SJCRH30 (cell line): Measurements from ENCODE around the gene TRPC1. TPM values are rescaled to one million over a fixed set of nuclear protein-coding genes. Genes with fewer than 3 reads are reported as not detected.

Source experiments
- DNase-seq, 2 experiments: peaks; one replicate each; pipeline ENCODE4 v3.0.0-alpha.2; 2015 to 2020
- H3K27ac ChIP-seq: fragments of 250-450 bp; sonication (Bioruptor Pico); 2 replicates; pipeline ENCODE4 v1.5.1; 2020; ENCODE audit warnings: mild to moderate bottlenecking, moderate library complexity
- H3K27me3 ChIP-seq: fragments of 250-450 bp; sonication (Bioruptor Pico); 2 replicates; pipeline ENCODE4 v1.5.1; 2020; ENCODE audit warnings: mild to moderate bottlenecking, moderate library complexity
- H3K36me3 ChIP-seq: fragments of 250-450 bp; sonication (Bioruptor Pico); 2 replicates; pipeline ENCODE4 v1.5.1; 2020; ENCODE audit warnings: mild to moderate bottlenecking, moderate library complexity
- H3K4me1 ChIP-seq: fragments of 250-450 bp; sonication (Bioruptor Pico); 2 replicates; pipeline ENCODE4 v1.5.1; 2020; ENCODE audit warnings: mild to moderate bottlenecking, moderate library complexity
- H3K4me3 ChIP-seq: fragments of 250-450 bp; sonication (Bioruptor Pico); 2 replicates; pipeline ENCODE4 v1.5.1; 2020; ENCODE audit warnings: mild to moderate bottlenecking, moderate library complexity
- H3K9me3 ChIP-seq: fragments of 250-450 bp; sonication (Bioruptor Pico); replicated peaks from 2 replicates; pipeline ENCODE4 v1.5.1; 2020; ENCODE audit warnings: mild to moderate bottlenecking, moderate library complexity
- total RNA-seq: library from RNA; depleted of rRNA; stranded (reverse); fragments of >200 nt; shearing (Covaris generic); gene quantifications from 2 replicates; pipeline ENCODE4 v1.2.3, GENCODE V29; 2014

TRPC1 gene
- total RNA-seq, 1 experiment from 2014 or later = 21.0 TPM

DNA sequence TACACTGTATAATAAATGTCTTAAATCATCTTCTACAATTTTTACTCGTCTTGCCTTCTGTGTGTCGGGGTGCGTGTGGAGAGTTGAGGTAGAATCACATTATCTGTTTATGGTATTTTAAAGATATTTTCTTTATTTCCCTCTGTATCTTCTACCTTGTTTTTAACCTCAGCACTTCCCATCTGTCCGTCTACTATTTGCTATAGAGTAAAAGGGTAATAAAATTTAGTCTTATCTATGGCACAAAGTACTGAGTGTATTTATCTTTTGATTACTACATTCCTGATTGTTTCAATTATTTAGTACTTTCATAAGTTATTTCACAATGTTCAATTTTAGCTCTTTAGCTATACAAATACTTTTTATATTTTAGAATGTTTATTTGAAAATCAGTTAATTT, 62.2 kb downstream of the TRPC1 start:
- Histone ChIP-seq H3K27ac (no peak overlapping the region), H3K27me3 (no peaks in the 10 kb centered on the region), H3K36me3 (no peaks in the 10 kb centered on the region), H3K4me1 (no peaks in the 10 kb centered on the region), H3K9me3 (no peaks in the 10 kb centered on the region), H3K4me3 (no peak overlapping the region)
- DNase-seq = no peak

DNA sequence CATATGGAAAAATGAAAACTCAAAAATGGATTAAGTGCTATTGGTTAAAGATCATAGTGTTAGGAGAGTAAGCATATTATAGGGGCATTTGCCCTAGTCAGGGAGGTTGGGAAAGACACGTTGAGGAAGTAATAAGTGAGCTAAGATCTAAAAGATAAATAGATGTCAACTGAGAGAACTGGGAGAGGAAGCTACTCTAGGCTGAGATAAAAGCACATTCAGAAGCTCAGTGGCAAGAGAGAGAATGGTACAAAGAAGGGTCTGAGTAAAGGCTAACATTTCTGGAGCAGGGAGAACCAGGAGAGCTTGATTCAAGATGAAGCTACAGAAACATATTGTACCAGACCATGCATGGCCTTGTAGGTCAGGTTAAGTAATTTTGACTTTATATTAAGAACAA, 63.9 kb downstream of the TRPC1 start:
- no peak for DNase-seq
- Histone ChIP-seq H3K9me3 (no peaks in the 10 kb centered on the region), H3K4me1 (no peaks in the 10 kb centered on the region), H3K4me3 (no peak overlapping the region), H3K36me3 (no peaks in the 10 kb centered on the region), H3K27me3 (no peaks in the 10 kb centered on the region), H3K27ac (no peak overlapping the region)

GRCh38 chr3:142794508-142794907, 70.7 kb downstream of the TRPC1 start:
- H3K27ac ChIP-seq = no peak overlapping the region
- no peaks in the 10 kb centered on the region for H3K4me1 ChIP-seq
- H3K27me3 ChIP-seq = no peaks in the 10 kb centered on the region
- H3K9me3 ChIP-seq = no peaks in the 10 kb centered on the region
- no peaks in the 10 kb centered on the region for H3K36me3 ChIP-seq
- DNase-seq = no peak
- H3K4me3 ChIP-seq = no peak overlapping the region

GRCh38 chr3:142795332-142795731, 71.5 kb downstream of the TRPC1 start:
- H3K4me3 ChIP-seq = no peak overlapping the region
- H3K9me3 ChIP-seq = no peaks in the 10 kb centered on the region
- H3K27me3 ChIP-seq = no peaks in the 10 kb centered on the region
- H3K36me3 ChIP-seq = no peaks in the 10 kb centered on the region
- no peak overlapping the region for H3K27ac ChIP-seq
- no peak for DNase-seq
- H3K4me1 ChIP-seq = no peaks in the 10 kb centered on the region

- Histone ChIP-seq H3K9me3 (no peaks in the 10 kb centered on the region), H3K36me3 (no peaks in the 10 kb centered on the region), H3K4me1 (no peaks in the 10 kb centered on the region), H3K4me3 (no peak overlapping the region), H3K27ac (no peak overlapping the region), H3K27me3 (no peaks in the 10 kb centered on the region)
- no peak for DNase-seq
Observed at GRCh38 chr3:142796823-142797222, 73.0 kb downstream of the TRPC1 start.

GRCh38 chr3:142801746-142802145, 77.9 kb downstream of the TRPC1 start:
- no peak for DNase-seq
- Histone ChIP-seq H3K36me3 (no peaks in the 10 kb centered on the region), H3K4me3 (no peak overlapping the region), H3K27ac (no peak overlapping the region), H3K27me3 (no peaks in the 10 kb centered on the region), H3K4me1 (no peaks in the 10 kb centered on the region), H3K9me3 (no peaks in the 10 kb centered on the region)

GRCh38 chr3:142802891-142803290, 79.1 kb downstream of the TRPC1 start:
- H3K36me3 ChIP-seq = no peaks in the 10 kb centered on the region
- no peak for DNase-seq
- no peaks in the 10 kb centered on the region for H3K4me1 ChIP-seq
- no peaks in the 10 kb centered on the region for H3K27me3 ChIP-seq
- no peak overlapping the region for H3K4me3 ChIP-seq
- no peak overlapping the region for H3K27ac ChIP-seq
- H3K9me3 ChIP-seq = no peaks in the 10 kb centered on the region

DNA sequence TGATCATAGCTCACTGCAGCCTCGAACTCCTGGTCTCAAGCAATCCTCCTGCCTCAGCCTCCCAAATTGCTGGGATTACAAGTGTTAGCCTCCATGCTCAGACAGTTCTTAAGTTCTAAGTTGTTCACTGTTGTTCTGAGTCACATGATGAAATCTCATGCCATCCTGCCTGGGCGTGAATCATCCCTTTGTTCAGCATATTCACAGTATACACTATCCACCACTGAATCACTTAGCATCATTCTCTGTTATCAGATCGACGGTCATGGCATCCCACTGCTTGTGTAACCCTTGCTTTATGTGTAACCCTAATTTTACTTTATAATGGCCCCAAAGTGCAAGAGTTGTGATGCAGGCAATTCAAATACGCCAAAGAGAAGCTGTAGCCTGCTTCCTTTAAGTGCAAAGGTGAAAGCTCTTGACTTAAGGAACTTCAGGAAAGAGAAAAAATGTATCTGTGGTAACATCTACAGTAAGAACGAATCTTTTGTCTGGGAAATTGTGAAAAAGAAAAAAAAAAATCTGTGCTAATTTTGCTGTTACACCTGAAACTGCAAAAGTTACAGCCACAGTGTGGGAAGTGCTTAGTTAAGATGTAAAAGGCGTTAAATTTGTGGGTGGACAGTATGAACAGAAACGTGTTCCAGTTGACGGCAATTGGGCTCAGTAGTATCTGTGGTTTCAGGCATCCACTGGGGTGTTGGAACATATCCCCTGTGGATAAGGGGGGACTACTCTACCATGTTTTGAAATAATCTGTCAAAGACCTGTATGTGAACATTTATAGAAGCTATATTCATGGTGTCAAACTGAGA, 84.5 kb downstream of the TRPC1 start:
- DNase-seq = no peak
- Histone ChIP-seq H3K4me1 (no peaks in the 10 kb centered on the region), H3K27me3 (no peaks in the 10 kb centered on the region), H3K9me3 (no peaks in the 10 kb centered on the region), H3K27ac (no peak overlapping the region), H3K4me3 (no peak overlapping the region), H3K36me3 (no peaks in the 10 kb centered on the region)

DNA sequence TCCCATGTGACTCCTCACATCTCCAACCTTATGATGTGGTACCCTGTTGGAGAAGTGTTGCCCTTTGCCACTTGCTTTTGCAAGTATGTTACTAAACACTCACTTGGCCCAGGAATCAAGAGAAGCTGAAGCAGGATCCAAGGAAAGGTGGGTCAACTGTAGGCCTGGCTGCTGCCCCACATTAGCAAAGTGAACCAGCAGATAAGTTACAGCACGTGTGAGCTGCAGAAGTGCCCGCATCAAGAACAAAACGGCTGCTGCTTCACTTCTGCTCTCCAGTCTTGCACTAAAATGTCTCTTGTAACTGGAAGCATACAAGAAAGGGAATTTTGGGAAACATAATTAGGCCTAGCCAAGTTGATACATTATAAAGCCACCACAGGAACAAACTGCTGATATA, 85.4 kb downstream of the TRPC1 start:
- DNase-seq = no peak
- H3K27ac ChIP-seq = no peak overlapping the region
- H3K4me3 ChIP-seq = no peak overlapping the region
- H3K27me3 ChIP-seq = no peaks in the 10 kb centered on the region
- H3K36me3 ChIP-seq = no peaks in the 10 kb centered on the region
- H3K4me1 ChIP-seq = no peaks in the 10 kb centered on the region
- H3K9me3 ChIP-seq = no peaks in the 10 kb centered on the region

DNA sequence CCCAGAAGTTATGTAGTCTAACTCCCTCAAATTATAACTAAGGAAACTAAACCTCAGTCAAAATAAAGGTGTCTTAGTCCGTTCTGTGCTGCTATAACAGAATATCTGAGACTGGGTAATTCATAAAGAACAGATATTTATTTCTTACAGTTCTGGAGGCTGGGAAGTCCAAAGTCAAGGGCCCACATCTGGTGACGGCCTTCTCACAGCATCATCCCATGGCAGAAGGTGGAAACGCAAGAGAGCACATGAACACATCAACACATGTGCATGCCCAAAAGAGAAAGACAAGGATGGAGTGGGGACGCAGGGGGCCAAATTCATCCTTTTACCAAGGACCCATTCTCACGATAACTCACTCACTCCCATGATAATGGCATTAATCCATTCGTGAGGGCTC, 92.0 kb downstream of the TRPC1 start:
- Histone ChIP-seq H3K36me3 (no peaks in the 10 kb centered on the region), H3K4me1 (no peaks in the 10 kb centered on the region), H3K27me3 (no peaks in the 10 kb centered on the region), H3K9me3 (no peaks in the 10 kb centered on the region), H3K27ac (no peak overlapping the region), H3K4me3 (no peak overlapping the region)
- no peak for DNase-seq

GRCh38 chr3:142817356-142817755, 93.5 kb downstream of the TRPC1 start:
- Histone ChIP-seq H3K36me3 (no peaks in the 10 kb centered on the region), H3K4me3 (no peak overlapping the region), H3K27ac (no peak overlapping the region), H3K9me3 (no peaks in the 10 kb centered on the region), H3K4me1 (no peaks in the 10 kb centered on the region), H3K27me3 (no peaks in the 10 kb centered on the region)
- no peak for DNase-seq

DNA sequence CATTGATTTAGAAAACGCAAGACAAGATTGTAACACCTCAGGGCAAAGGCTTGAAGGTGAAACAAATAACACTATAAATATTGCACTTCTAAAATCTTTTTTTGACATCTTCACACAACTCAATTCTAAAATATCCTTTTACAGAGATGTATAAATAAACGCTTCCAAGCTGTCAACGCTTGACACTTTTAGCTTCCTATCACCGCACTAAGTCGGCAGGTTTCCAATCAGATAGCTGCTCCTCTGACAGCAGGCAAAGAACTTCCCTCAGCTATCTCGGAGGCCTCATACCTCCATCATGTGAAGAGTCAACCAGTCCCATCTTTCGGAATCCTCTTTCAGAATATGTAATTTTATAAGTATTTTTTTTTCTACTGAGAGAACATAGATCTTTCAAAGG, 94.1 kb downstream of the TRPC1 start:
- no peaks in the 10 kb centered on the region for H3K4me1 ChIP-seq

GRCh38 chr3:142818651-142819050, 94.8 kb downstream of the TRPC1 start:
- no peak overlapping the region for H3K27ac ChIP-seq
- no peaks in the 10 kb centered on the region for H3K9me3 ChIP-seq
- H3K27me3 ChIP-seq = no peaks in the 10 kb centered on the region
- DNase-seq = no peak
- H3K4me3 ChIP-seq = no peak overlapping the region
- H3K4me1 ChIP-seq = no peaks in the 10 kb centered on the region
- H3K36me3 ChIP-seq = no peaks in the 10 kb centered on the region

More for the DNA sequence above, 94.1 kb downstream of the TRPC1 start:
- H3K27me3 ChIP-seq = no peaks in the 10 kb centered on the region
- DNase-seq = no peak
- H3K27ac ChIP-seq = no peak overlapping the region
- H3K9me3 ChIP-seq = no peaks in the 10 kb centered on the region
- H3K4me3 ChIP-seq = no peak overlapping the region
- H3K36me3 ChIP-seq = no peaks in the 10 kb centered on the region

- Histone ChIP-seq H3K27me3 (no peaks in the 10 kb centered on the region), H3K4me3 (no peak overlapping the region), H3K4me1 (0 out of 2 replicates have a peak, but pooled peaks cover 3% of the 10 kb centered on the region), H3K9me3 (no peaks in the 10 kb centered on the region), H3K27ac (no peak overlapping the region), H3K36me3 (no peaks in the 10 kb centered on the region)
- no peak for DNase-seq
Observed at GRCh38 chr3:142819179-142819578, 95.3 kb downstream of the TRPC1 start.

DNA sequence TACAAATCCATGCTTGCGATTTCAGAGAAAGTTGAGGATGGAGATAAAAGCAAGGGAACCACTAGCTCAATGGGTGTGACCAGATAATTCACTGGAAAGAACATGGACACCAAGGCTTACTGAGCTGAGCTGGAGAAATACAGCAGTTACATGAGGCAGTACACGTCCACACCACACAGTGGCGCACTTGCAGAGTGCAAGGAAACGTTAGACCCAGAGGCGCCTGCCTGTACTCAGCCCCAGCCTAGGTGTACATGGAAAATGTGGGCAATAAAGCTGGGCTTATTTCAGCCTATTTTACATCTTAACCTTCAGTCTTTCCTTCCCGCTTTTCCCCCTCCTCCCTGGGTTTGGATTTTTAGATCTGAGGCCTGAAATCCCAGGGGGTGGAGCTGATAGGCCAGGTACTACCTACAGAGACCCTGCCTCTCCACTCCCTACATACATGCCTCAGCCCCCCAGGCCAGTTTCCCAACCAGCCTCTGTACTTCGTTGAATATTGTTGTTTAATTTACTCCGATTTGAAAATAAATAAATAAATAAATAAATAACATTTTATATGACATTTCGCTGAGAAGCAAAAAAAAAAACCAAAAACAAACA, 105.0 kb downstream of the TRPC1 start:
- peak; percentile 76 to 89 for DNase-seq
- H3K36me3 ChIP-seq = no peaks in the 10 kb centered on the region
- no peaks in the 10 kb centered on the region for H3K9me3 ChIP-seq
- H3K4me1 ChIP-seq = 0 out of 2 replicates have a peak, but pooled peaks cover 2% of the 10 kb centered on the region
- H3K27me3 ChIP-seq = no peaks in the 10 kb centered on the region
- no peak overlapping the region for H3K4me3 ChIP-seq
- no peak overlapping the region for H3K27ac ChIP-seq

GRCh38 chr3:142837526-142837925, 113.7 kb downstream of the TRPC1 start:
- H3K27me3 ChIP-seq = no peaks in the 10 kb centered on the region
- H3K9me3 ChIP-seq = no peaks in the 10 kb centered on the region
- no peak overlapping the region for H3K27ac ChIP-seq
- DNase-seq = no peak
- H3K4me1 ChIP-seq = no peaks in the 10 kb centered on the region
- H3K4me3 ChIP-seq = no peak overlapping the region
- no peaks in the 10 kb centered on the region for H3K36me3 ChIP-seq
